WTC11 (cell line): Measurements from ENCODE around the gene GIGYF2. TPM values are rescaled to one million over a fixed set of nuclear protein-coding genes. Genes with fewer than 3 reads are reported as not detected.

ENCODE experiments used
- ATAC-seq: fragments of 200-7000 bp; cut with Tn5 transposase; 2 replicates; pipeline ENCODE4 v1.10.0; 2021; ENCODE audit warnings: mild to moderate bottlenecking, moderate library complexity
- CTCF ChIA-PET: fragments of 300-600 bp; sonication (Branson Sonifier 250); formaldehyde crosslinking; loops from one replicate; lab custom pipeline; 2021; ENCODE audit warnings: antibody characterized with exemption; lab: Charles Lee
- POLR2A ChIA-PET: fragments of 350-600 bp; sonication (Branson Sonifier 250); formaldehyde crosslinking; loops from one replicate; lab custom pipeline; 2021; ENCODE audit warnings: antibody characterized with exemption; lab: Charles Lee
- DNase-seq: peaks from one replicate; pipeline ENCODE4 v3.0.0; 2021; ENCODE audit warnings: low spot score
- H3K27ac Mint-ChIP-seq: 2 replicates; pipeline ENCODE4 v1.8.0; 2021; ENCODE audit warnings: mixed read lengths
- H3K27me3 Mint-ChIP-seq: 2 replicates; pipeline ENCODE4 v1.8.0; 2021; ENCODE audit warnings: low read depth, mild to moderate bottlenecking, moderate library complexity, mixed read lengths
- H3K36me3 Mint-ChIP-seq: 2 replicates; pipeline ENCODE4 v1.8.0; 2021; ENCODE audit warnings: mixed read lengths
- H3K4me1 Mint-ChIP-seq: 2 replicates; pipeline ENCODE4 v1.8.0; 2022; ENCODE audit warnings: mixed read lengths
- H3K4me3 Mint-ChIP-seq: 2 replicates; pipeline ENCODE4 v1.8.0; 2021; ENCODE audit warnings: mild to moderate bottlenecking, moderate library complexity, mixed read lengths
- H3K9me3 Mint-ChIP-seq: 2 replicates; pipeline ENCODE4 v1.8.0; 2021; ENCODE audit warnings: mixed read lengths
- EMX1 ChIP-seq: fragments of 250-450 bp; sonication (Bioruptor Pico); IDR thresholded peaks from 2 replicates; pipeline ENCODE4 v1.8.0; 2021; ENCODE audit warnings: mild to moderate bottlenecking
- FOXP1 ChIP-seq: sonication (generic); formaldehyde crosslinking; IDR thresholded peaks from 2 replicates; pipeline ENCODE4 v1.8.0; 2022; ENCODE audit warnings: missing genetic modification reagents, mild to moderate bottlenecking, moderate library complexity, borderline replicate concordance
- GRHL2 ChIP-seq: fragments of 250-450 bp; sonication (Bioruptor Pico); IDR thresholded peaks from 2 replicates; pipeline ENCODE4 v1.8.0; 2022; ENCODE audit warnings: mild to moderate bottlenecking, moderate library complexity; ENCODE audit not compliant: insufficient replicate concordance, severe bottlenecking
- IRF2 ChIP-seq: sonication (generic); formaldehyde crosslinking; IDR thresholded peaks from 2 replicates; pipeline ENCODE4 v1.8.0; 2022; ENCODE audit warnings: low read depth, missing genetic modification reagents, borderline replicate concordance
- JUN ChIP-seq: sonication (generic); formaldehyde crosslinking; IDR thresholded peaks from 2 replicates; pipeline ENCODE4 v1.8.0; 2023; ENCODE audit warnings: mild to moderate bottlenecking, missing genetic modification reagents
- KAT7 ChIP-seq: sonication (generic); formaldehyde crosslinking; IDR thresholded peaks from 2 replicates; pipeline ENCODE4 v1.8.1; 2023; ENCODE audit warnings: missing genetic modification reagents, mild to moderate bottlenecking, borderline replicate concordance
- NFATC4 ChIP-seq: fragments of 250-450 bp; sonication (Bioruptor Pico); IDR thresholded peaks from 2 replicates; pipeline ENCODE4 v1.9.0; 2021; ENCODE audit warnings: mild to moderate bottlenecking
- NR1H2 ChIP-seq: sonication (generic); formaldehyde crosslinking; IDR thresholded peaks from 2 replicates; pipeline ENCODE4 v1.9.0; 2021; ENCODE audit warnings: mild to moderate bottlenecking, moderate library complexity, missing genetic modification reagents
- NR2C2 ChIP-seq: sonication (generic); formaldehyde crosslinking; IDR thresholded peaks from 2 replicates; pipeline ENCODE4 v1.8.0; 2022; ENCODE audit warnings: mild to moderate bottlenecking, missing genetic modification reagents
- NR3C1 ChIP-seq: sonication (generic); formaldehyde crosslinking; conservative IDR thresholded peaks from 2 replicates; pipeline ENCODE4 v1.8.1; 2023; ENCODE audit warnings: low read depth, mild to moderate bottlenecking, missing genetic modification reagents
- OVOL2 ChIP-seq: fragments of 250-450 bp; sonication (Bioruptor Pico); IDR thresholded peaks from 2 replicates; pipeline ENCODE4 v1.9.0; 2021; ENCODE audit warnings: mild to moderate bottlenecking, borderline replicate concordance
- SMAD4 ChIP-seq: sonication (generic); formaldehyde crosslinking; IDR thresholded peaks from 2 replicates; pipeline ENCODE4 v1.8.0; 2022; ENCODE audit warnings: mild to moderate bottlenecking, missing genetic modification reagents
- TCF7 ChIP-seq: sonication (generic); formaldehyde crosslinking; IDR thresholded peaks from 2 replicates; pipeline ENCODE4 v1.8.0; 2022; ENCODE audit warnings: mild to moderate bottlenecking, low read depth, missing genetic modification reagents, moderate library complexity
- ZMAT4 ChIP-seq: fragments of 250-450 bp; sonication (Bioruptor Pico); IDR thresholded peaks from 2 replicates; pipeline ENCODE4 v1.9.0; 2021; ENCODE audit warnings: mild to moderate bottlenecking
- ZNF138 ChIP-seq: sonication (generic); formaldehyde crosslinking; conservative IDR thresholded peaks from 2 replicates; pipeline ENCODE4 v1.8.1; 2022; ENCODE audit warnings: mild to moderate bottlenecking, moderate library complexity, missing genetic modification reagents
- ZNF232 ChIP-seq: sonication (generic); formaldehyde crosslinking; IDR thresholded peaks from 2 replicates; pipeline ENCODE4 v1.8.0; 2022; ENCODE audit warnings: mild to moderate bottlenecking, missing genetic modification reagents
- ZNF396 ChIP-seq: fragments of 250-450 bp; sonication (Bioruptor Pico); IDR thresholded peaks from 2 replicates; pipeline ENCODE4 v1.8.0; 2021; ENCODE audit warnings: mild to moderate bottlenecking, moderate library complexity, borderline replicate concordance
- ZNF416 ChIP-seq: fragments of 250-450 bp; sonication (Bioruptor Pico); IDR thresholded peaks from 2 replicates; pipeline ENCODE4 v1.9.0; 2021; ENCODE audit warnings: mild to moderate bottlenecking, inconsistent platforms
- total RNA-seq: library from RNA; stranded (reverse); gene quantifications from 3 replicates; pipeline ENCODE4 v1.2.3, GENCODE V29; 2021
- TF ChIP-seq, protein P1 (sequence below): sonication (generic); formaldehyde crosslinking; IDR thresholded peaks from 2 replicates; pipeline ENCODE4 v1.8.1; 2023; ENCODE audit warnings: mild to moderate bottlenecking, missing genetic modification reagents, moderate library complexity
- TF ChIP-seq, protein P2 (sequence below): sonication (generic); formaldehyde crosslinking; IDR thresholded peaks from 2 replicates; pipeline ENCODE4 v1.8.1; 2023; ENCODE audit warnings: mild to moderate bottlenecking, missing genetic modification reagents
- TF ChIP-seq, protein P3 (sequence below): fragments of 250-450 bp; sonication (Bioruptor Pico); IDR thresholded peaks from 2 replicates; pipeline ENCODE4 v2.1.2; 2022; ENCODE audit warnings: mild to moderate bottlenecking, moderate library complexity
- TF ChIP-seq, protein P4 (sequence below): fragments of 250-450 bp; sonication (Bioruptor Pico); IDR thresholded peaks from 2 replicates; pipeline ENCODE4 v1.9.0; 2021; ENCODE audit warnings: moderate library complexity, mild to moderate bottlenecking, inconsistent platforms, borderline replicate concordance
- TF ChIP-seq, protein P5 (sequence below): sonication (generic); formaldehyde crosslinking; IDR thresholded peaks from 2 replicates; pipeline ENCODE4 v1.8.1; 2022; ENCODE audit warnings: missing genetic modification reagents, borderline replicate concordance
- TF ChIP-seq, protein P6 (sequence below): sonication (generic); formaldehyde crosslinking; IDR thresholded peaks from 2 replicates; pipeline ENCODE4 v1.8.0; 2023; ENCODE audit warnings: missing genetic modification reagents, mild to moderate bottlenecking, borderline replicate concordance

GIGYF2 gene
- total RNA-seq, 1 experiment from 2014 or later: 53.1 TPM

DNA sequence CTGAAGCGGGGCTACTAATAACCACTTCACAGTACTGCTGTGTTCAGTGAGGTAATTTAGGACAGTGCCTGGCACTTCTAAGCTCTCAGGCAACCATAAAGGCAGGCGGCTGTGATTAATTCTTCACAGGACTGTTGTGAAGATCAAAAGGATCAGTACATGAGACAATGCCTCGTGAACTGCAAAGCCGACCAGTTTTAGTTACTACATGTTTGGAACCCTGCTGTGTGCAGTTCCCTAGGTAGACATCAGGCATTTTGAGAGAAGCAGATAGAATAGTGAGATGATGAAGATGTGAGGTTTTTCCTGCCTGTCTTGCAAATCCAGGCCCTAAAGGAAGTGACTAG is 44.7 kb upstream of the GIGYF2 start (continued):
- TF ChIP-seq TCF7 (CRISPR knock-in tag) (no peak), ZNF396 (CRISPR knock-in tag) (no peak), NR3C1 (CRISPR knock-in tag) (no peak), IRF2 (no peak), OVOL2 (CRISPR knock-in tag) (no peak)
- TF ChIP-seq, protein P1, sequence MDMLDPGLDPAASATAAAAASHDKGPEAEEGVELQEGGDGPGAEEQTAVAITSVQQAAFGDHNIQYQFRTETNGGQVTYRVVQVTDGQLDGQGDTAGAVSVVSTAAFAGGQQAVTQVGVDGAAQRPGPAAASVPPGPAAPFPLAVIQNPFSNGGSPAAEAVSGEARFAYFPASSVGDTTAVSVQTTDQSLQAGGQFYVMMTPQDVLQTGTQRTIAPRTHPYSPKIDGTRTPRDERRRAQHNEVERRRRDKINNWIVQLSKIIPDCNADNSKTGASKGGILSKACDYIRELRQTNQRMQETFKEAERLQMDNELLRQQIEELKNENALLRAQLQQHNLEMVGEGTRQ (CRISPR knock-in tag): no peak
- TF ChIP-seq, protein P2, sequence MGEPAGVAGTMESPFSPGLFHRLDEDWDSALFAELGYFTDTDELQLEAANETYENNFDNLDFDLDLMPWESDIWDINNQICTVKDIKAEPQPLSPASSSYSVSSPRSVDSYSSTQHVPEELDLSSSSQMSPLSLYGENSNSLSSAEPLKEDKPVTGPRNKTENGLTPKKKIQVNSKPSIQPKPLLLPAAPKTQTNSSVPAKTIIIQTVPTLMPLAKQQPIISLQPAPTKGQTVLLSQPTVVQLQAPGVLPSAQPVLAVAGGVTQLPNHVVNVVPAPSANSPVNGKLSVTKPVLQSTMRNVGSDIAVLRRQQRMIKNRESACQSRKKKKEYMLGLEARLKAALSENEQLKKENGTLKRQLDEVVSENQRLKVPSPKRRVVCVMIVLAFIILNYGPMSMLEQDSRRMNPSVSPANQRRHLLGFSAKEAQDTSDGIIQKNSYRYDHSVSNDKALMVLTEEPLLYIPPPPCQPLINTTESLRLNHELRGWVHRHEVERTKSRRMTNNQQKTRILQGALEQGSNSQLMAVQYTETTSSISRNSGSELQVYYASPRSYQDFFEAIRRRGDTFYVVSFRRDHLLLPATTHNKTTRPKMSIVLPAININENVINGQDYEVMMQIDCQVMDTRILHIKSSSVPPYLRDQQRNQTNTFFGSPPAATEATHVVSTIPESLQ (CRISPR knock-in tag): no peak
- TF ChIP-seq, protein P3, sequence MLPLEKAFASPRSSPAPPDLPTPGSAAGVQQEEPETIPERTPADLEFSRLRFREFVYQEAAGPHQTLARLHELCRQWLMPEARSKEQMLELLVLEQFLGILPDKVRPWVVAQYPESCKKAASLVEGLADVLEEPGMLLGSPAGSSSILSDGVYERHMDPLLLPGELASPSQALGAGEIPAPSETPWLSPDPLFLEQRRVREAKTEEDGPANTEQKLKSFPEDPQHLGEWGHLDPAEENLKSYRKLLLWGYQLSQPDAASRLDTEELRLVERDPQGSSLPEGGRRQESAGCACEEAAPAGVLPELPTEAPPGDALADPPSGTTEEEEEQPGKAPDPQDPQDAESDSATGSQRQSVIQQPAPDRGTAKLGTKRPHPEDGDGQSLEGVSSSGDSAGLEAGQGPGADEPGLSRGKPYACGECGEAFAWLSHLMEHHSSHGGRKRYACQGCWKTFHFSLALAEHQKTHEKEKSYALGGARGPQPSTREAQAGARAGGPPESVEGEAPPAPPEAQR (CRISPR knock-in tag): no peak

DNA sequence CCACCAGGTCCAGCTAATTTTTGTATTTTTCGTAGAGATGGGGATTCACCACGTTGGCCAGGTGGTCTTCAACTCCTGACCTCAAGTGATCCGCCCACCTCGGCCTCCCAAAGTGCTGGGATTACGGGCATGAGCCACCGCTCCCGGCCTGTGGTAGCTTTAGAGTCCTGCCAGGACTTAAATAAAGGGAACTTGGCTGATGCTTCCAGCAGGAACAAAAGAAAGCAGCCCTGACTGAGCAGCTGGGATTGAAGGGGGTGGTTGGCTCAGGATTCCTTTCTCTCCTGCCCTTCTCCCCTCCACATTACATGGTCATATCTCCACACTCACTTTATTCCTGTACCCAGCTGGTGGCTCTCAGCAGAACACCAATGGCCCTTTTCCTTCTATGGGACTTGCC is 43.7 kb upstream of the GIGYF2 start:
- Mint-ChIP-seq H3K27me3 (no peaks in the 10 kb centered on the region), H3K4me1 (peaks cover 4% of the 10 kb centered on the region), H3K9me3 (no peaks in the 10 kb centered on the region)

More for the DNA sequence above, 43.7 kb upstream of the GIGYF2 start:
- Mint-ChIP-seq H3K27ac (no peak overlapping the region), H3K4me3 (no peak overlapping the region), H3K36me3 (no peaks in the 10 kb centered on the region)
- TF ChIP-seq ZNF416: no peak
- TF ChIP-seq, protein P4, sequence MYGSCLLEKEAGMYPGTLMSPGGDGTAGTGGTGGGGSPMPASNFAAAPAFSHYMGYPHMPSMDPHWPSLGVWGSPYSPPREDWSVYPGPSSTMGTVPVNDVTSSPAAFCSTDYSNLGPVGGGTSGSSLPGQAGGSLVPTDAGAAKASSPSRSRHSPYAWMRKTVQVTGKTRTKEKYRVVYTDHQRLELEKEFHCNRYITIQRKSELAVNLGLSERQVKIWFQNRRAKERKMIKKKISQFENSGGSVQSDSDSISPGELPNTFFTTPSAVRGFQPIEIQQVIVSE: no peak
- TF ChIP-seq ZMAT4 (CRISPR knock-in tag): no peak
- TF ChIP-seq SMAD4: no peak
- TF ChIP-seq, protein P5, sequence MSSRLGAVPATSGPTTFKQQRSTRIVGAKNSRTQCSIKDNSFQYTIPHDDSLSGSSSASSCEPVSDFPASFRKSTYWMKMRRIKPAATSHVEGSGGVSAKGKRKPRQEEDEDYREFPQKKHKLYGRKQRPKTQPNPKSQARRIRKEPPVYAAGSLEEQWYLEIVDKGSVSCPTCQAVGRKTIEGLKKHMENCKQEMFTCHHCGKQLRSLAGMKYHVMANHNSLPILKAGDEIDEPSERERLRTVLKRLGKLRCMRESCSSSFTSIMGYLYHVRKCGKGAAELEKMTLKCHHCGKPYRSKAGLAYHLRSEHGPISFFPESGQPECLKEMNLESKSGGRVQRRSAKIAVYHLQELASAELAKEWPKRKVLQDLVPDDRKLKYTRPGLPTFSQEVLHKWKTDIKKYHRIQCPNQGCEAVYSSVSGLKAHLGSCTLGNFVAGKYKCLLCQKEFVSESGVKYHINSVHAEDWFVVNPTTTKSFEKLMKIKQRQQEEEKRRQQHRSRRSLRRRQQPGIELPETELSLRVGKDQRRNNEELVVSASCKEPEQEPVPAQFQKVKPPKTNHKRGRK (CRISPR knock-in tag): no peak
- TF ChIP-seq ZNF138 (CRISPR knock-in tag): no peak
- TF ChIP-seq NR1H2: no peak
- TF ChIP-seq EMX1: no peak
- no peak for TF ChIP-seq GRHL2 (CRISPR knock-in tag)
- no peak for TF ChIP-seq FOXP1 (CRISPR knock-in tag)
- no peak for TF ChIP-seq OVOL2 (CRISPR knock-in tag)
- TF ChIP-seq KAT7 (CRISPR knock-in tag): no peak
- TF ChIP-seq NFATC4: no peak
- TF ChIP-seq NR2C2 (CRISPR knock-in tag): no peak
- TF ChIP-seq, protein P2 (CRISPR knock-in tag): no peak
- TF ChIP-seq JUN (CRISPR knock-in tag): no peak
- TF ChIP-seq ZNF232 (CRISPR knock-in tag): no peak
- TF ChIP-seq, protein P6, sequence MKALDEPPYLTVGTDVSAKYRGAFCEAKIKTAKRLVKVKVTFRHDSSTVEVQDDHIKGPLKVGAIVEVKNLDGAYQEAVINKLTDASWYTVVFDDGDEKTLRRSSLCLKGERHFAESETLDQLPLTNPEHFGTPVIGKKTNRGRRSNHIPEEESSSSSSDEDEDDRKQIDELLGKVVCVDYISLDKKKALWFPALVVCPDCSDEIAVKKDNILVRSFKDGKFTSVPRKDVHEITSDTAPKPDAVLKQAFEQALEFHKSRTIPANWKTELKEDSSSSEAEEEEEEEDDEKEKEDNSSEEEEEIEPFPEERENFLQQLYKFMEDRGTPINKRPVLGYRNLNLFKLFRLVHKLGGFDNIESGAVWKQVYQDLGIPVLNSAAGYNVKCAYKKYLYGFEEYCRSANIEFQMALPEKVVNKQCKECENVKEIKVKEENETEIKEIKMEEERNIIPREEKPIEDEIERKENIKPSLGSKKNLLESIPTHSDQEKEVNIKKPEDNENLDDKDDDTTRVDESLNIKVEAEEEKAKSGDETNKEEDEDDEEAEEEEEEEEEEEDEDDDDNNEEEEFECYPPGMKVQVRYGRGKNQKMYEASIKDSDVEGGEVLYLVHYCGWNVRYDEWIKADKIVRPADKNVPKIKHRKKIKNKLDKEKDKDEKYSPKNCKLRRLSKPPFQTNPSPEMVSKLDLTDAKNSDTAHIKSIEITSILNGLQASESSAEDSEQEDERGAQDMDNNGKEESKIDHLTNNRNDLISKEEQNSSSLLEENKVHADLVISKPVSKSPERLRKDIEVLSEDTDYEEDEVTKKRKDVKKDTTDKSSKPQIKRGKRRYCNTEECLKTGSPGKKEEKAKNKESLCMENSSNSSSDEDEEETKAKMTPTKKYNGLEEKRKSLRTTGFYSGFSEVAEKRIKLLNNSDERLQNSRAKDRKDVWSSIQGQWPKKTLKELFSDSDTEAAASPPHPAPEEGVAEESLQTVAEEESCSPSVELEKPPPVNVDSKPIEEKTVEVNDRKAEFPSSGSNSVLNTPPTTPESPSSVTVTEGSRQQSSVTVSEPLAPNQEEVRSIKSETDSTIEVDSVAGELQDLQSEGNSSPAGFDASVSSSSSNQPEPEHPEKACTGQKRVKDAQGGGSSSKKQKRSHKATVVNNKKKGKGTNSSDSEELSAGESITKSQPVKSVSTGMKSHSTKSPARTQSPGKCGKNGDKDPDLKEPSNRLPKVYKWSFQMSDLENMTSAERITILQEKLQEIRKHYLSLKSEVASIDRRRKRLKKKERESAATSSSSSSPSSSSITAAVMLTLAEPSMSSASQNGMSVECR (CRISPR knock-in tag): no peak
- ATAC-seq (no peak), DNase-seq (no peak)
- POLR2A ChIA-PET: no interaction called here
- CTCF ChIA-PET: interaction anchor here (0.6 kb wide), 1 partner anchor 63 kb away, joined by 3 read pairs; no protein-coding TSS in a partner anchor
